Stimulated activated CD8-positive, alpha-beta memory T cell treated with anti-CD3 and anti-CD28 coated beads, Interleukin-12 subunit alpha, Interleukin-12 subunit beta, amount 100 ng/mL, for 4 hours (primary cell): Measurements from ENCODE around the gene SLC19A3.
"Not testable (repeated sequence)": the region's sequence is repeated elsewhere in the genome, so short reads cannot be mapped to it uniquely, and the experiment has no call there.

Experiments
- DNase-seq: peaks from one replicate; pipeline ENCODE4 v3.0.0-alpha.2; 2020; ENCODE audit warnings: low read depth

The SLC19A3 gene

DNA sequence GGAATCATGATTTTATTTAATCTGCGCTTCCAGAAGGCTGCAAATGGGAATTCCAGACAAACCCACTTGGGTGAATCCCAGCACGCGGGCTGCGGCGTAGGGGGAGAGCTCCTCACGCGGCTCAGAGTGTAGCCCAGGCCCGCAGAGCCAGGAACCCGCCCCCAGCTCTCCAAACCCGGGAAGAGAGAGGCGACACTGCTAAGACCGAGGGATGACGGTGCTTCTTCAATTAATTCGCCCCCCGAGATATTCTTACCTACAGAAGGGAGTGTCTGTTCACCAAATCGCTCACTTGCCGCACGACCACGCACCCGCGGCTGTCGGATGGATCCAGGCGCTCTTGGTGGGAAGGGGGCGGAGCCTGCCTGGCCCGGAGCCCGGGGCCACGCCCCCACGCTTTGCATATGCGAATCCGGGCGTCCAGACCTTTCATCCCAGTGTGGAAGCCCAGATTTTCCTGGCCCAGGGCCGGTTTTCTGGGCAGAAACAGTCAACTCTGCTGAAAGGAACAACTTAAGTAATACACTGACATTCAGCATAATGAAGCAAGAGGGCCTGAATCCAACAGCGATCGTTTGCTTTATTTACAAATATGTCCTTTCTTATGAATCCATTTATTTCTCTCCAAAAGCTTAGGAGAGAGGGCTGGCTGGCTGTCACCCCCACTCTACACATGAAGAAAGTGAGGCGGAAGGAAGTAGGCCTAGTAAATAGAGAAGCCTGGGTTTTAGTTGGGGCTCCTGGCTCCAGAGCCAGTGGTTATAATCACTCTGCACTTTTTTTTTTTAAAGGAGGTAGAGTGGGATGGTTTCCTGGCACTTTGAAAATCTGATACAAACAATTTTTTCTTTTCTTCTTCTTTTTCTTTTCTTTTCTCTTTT lies at the start of gene SLC19A3:
SLC19A3 (minus strand) TSS at position 342 of the 881 bp plus-strand sequence. CDS start 15,710 bp downstream, outside the sequence.
- DNase-seq: no peak

DNA sequence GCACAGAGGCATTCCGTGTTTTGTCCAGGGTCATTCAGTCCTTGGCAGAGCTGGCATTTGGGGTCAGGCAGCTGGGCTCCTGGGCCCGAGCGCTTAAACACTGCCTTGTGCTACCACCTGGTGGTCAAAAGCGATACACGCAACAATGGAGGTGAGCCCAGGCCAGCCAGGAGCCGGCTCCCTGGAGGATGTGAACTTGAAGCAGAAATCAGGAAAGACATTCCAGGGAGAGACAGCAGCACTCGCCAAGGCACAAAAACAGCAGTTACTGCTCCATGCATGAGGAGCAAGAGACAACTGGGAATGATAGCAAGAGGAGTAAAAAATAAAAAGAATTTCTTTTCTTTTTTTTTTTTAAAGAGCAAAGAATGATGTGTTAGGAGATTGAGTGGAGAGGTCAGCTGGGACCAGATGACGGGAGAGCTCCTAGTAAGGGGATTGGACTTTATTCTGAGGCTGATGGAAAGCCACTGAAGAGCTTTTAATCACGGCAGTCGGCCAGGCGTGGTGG lies 48.6 kb upstream of the SLC19A3 start:
- DNase-seq: peak; percentile 10

DNA sequence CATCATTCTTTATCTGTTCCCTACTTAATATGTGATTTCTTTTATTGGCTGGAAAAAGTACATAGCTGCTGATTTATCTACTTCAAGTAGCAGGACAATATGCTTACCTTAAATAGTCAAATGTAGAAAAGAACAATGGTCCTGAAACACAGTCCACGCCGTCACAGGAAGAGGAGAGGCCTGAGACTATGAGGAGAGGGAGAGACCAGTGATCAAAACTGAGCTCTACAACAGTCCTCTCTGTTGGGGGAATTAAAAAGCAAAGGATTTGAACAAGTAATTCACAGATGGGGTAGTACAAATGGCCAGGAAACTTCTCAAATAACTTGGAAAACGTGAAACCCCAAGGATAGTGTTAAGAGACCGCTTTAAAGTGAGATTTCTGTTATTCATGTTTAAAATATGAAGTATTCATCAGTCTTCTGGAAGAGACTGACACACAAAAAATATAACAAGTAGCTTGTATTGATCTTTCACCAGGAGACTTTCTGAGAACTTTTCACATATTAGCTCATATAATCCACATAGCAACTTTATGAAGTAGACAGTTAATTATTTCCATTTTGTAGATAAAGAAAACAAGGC lies 48.1 kb upstream of the SLC19A3 start:
- DNase-seq: no peak

DNA sequence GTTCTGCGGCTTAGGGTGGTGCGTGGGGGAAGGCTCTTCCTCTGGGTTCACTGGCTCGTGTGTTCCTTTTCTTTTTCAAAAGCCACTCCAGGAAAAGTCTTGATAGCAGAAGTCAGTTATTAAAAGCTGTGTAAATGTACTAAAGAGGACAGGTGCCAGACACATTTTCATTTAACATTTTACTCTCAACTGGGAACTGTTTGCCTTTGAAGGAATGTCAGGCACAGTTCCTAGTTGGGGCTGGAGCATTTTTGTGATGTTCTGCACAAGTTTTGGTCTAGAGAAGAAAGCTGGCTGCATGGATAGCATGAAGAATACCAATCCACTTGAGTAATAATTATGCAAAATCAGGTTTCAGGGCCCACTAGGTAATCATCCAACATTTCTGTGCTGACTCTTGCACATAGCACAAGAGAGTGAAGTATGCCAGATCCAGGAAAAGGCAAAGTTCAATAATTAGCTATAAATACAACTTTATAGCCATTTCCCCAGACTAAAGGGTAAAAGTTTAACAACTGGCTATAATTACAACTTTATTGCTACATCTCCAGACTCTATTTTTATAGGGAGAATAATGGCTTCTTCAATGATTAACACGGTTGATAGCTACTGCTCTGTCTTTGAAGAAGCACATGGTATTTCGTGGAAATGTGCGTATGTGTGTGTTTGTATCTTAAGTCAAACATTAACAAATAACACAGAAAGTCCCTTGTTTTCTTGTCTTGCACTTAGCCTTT lies 44.1 kb upstream of the SLC19A3 start:
- DNase-seq: no peak

DNA sequence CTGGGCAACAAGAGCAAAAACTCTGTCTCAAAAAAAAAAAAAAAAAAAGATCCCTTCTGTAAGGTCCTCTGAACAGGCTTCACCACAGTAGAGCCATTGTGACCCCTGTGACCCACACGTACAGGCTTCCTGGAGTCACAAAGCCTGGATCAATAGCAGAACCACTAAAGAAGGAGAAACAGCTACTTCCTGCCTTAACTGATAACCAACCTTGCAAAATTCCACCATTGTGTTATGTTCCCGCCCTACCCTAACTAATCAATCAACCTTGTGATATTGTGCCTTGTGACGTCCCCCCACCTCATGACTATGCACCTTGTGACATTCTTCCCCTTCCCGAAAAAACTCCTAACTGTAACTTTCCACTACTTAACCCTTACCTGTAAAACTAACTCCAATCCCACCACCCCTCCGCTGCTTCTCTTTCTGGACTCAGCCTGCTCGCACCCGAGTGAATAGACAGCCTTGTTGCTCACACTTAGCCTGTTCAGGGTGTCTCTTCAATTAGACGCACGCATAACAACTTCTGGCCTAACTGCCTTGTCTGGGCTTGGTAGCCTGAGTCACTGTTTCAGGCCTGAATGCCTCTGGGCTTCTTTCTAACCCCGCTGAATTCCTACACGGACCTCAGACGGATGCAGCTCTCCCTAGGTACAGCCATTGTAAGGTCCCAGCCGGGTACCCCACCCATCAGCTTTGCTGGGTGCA lies 41.7 kb upstream of the SLC19A3 start:
- DNase-seq: no peak

DNA sequence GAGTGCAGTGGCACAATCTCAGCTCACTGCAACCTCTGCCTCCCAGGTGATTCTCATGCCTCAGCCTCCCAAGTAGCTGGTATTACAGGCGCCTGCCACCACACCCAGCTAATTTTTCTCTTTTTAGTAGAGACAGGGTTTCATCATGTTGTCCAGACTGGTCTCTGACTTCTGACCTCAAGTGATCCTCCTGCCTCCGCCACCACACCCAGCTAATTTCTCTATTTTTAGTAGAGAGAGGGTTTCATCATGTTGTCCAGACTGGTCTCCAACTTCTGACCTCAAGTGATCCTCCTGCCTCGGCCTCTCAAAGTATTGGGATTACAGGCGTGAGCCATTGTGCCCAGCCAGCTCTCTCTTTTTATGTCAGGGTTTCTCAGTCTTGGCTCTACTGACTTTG lies 38.4 kb upstream of the SLC19A3 start:
- DNase-seq: not testable (repeated sequence)

DNA sequence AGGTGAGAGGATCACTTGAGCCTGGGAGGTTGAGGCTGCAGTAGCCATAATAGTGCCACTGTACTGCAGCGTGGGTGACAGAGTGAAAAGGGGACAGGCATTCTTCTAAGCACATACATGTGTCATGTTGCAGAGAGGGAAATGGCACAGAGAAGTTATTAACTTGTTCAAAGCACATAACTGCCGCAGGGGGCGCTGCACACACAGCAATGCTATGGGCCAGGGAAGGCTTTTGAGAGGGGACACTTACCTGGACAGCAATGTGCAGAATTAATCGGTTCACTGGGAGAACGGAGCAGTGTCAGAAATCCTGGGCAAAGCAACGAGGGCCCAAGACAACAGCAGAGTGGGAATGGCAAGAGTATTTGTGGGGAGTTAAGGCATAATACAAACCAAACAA lies 30.3 kb upstream of the SLC19A3 start:
- DNase-seq: no peak

DNA sequence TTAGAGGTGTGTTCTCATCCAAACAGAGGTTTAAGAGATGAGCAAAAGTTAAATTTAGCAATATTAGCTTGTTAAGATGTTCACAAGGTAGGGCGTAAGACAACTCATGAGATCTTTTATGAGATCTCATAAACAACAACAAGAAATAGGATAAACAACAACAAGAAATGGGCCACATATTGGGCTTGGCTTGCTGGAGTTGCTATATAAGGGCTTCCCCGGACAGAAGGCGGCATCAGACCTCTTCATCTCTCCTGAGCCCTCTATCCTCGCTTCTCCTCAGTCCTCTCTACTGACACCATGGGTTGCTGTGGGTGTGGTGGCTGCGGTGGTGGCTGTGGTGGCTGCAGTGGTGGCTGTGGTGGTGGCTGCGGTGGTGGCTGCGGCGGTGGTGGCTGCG lies 27.8 kb upstream of the SLC19A3 start, which contains the start of gene SCYGR8:
SCYGR8 (plus strand) TSS at position 301 of the 400 bp plus-strand sequence; CDS start at position 301, 0 bp downstream.
- DNase-seq: no peak

DNA sequence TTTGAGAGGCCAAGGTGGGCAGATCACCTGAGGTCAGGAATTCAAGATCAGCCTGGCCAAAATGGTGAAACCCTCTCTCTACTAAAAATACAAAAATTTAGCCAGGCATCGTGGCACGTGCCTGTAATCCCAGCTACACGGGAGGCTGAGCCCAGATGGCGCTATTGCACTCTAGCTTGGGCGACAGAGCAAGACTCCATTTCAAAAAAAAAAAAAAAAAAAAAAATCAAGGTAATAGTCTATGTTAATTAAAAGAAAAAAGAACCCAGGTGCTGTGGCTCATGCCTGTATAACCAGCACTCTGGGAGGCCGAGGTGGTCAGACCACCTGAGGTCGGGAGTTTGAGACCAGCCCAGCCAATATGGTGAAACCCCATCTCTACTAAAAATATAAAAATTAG lies 22.9 kb upstream of the SLC19A3 start:
- not testable (repeated sequence) for DNase-seq

DNA sequence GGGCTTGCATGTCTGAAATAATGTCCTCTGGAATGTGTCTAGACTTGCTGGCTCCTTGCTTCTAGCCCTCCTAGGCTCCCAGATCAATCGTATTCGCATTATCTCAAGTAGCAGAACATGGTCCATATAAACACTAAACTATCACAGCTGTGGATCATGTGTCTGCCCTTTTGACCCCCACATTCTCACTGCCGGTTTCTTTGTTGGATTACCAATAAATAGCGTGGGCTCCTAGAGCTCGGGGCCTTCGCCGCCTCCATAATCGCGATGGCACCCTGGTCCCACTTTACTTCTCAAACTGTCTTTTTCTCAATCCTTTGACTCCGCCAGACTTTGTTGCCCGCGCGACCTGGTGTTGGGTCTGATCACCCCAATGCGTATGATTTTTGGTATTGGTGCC lies 21.5 kb upstream of the SLC19A3 start:
- no peak for DNase-seq

DNA sequence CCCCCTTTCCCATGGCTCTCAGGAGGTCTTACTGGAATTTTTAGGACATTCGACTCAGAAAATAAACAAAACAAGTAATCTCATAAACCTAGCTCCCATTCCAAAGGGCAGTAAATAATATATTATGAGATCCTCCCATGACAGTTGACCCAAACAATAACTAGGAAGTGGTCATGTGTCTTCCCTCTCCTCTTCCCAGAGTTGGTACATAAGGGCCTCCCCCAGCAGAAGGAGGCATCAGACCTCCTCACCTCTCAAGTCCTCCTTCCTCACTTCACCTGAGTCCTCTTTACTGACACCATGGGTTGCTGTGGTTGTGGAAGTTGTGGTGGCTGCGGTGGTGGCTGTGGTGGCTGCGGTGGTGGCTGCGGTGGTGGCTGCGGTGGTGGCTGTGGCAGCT lies 10.2 kb upstream of the SLC19A3 start, which contains the start of gene SCYGR7:
SCYGR7 (plus strand) TSS at position 301 of the 400 bp plus-strand sequence; CDS start at position 301, 0 bp downstream.
- DNase-seq: no peak

DNA sequence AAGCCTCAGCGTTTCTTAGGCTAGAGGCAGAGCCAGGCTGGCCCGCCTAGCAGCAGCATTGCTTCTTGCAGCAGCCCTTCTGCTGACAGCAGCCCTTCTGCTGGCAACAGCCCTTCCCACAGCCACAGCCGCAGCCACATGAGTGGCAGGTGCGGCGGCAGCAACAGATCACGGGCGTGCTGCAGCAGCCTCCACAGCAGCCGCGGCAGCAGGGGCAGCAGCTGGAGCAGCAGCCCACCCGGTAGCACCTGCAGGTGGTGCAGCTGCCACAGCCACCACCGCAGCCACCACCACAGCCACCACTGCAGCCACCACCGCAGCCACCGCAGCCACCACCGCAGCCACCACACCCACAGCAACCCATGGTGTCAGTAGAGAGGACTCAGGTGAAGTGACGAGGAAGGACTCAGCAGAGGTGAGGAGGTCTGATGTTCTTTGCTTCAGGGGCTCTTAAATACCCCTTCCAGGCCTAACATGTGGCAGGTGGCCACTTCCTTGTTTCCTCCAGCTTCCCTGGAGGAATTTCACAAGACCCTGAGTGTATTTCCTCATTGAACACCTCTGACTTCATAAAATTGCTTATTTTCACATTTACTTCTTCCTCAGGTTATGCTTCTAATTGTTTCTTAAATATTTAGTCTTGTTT lies 6.7 kb upstream of the SLC19A3 start, which contains the start of gene SCYGR6:
SCYGR6 (minus strand) TSS at position 364 of the 646 bp plus-strand sequence; CDS start at position 364, 0 bp downstream.
- DNase-seq: no peak

DNA sequence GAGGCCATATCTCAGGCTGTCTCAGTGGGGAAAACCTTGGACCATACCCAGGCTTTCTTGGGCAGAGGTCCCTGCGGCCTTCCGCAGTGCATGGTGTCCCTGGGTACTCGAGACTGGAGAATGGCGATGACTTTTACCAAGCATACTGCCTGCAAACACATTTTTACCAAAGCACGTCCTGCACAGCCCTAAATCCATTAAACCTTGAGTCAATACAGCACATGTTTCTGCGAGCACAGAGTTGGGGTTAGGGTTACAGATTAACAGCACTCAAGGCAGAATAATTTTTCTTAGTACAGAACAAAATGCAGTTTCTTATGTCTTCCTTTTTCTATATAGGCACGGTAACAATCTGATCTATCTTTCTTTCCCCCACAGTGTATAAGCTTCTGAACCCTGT lies 5.0 kb upstream of the SLC19A3 start:
- not testable (repeated sequence) for DNase-seq

DNA sequence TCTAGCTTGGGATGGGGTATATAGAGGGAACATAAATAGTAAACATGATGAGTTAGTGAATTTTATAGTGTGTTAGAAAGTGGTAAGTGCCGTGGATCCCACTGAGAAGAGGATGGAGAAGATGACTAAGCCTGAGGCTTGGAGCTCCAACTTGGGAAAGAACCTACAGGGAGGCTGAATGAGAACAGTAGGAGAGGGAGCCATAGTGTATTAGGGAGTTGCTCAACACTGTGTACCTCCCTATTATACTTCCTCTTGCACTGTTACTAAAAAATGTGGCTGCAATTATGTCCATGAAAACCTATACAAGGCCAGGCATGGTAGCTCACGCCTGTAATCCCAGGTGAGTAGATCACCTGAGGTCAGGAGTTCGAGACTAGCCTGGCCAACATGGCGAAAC lies 2.9 kb upstream of the SLC19A3 start:
- no peak for DNase-seq

DNA sequence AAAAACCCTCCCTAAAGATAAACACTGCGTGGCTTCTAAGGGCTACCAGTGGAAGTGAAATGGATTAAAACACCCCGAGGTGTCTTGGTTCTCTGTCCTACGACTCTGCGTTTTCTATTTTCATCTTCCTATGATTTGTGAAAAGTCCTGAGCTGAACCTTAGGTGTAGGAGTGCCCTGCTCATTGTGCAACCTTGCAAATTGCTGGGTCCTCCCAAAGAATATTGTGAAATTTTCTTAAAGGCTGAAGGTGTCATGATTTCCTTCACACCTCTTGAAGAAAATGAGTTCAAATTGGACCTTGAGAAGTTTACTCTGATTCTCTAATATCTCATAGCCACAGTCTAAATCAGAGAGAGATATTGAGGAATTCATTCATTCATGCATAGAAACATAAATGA lies 1.8 kb upstream of the SLC19A3 start:
- no peak for DNase-seq

DNA sequence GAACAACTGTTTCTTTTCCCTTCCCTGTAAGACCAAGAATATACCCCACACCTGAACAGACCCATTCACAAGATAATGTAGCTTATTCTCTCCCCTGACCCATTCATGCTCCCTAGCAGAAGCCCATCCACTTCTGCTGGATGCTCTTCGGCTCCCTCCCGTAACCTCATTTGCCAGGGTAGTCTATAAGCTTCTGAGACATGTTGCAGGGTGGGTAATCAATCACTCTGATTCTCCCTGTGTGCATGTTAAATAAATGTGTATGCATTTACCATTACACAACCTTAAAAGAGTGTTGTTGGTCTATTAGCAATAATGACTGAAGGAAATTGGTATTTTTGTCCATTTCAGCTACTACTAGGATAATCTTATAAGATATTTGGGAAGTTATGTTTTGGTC lies 1.3 kb downstream of the SLC19A3 start:
- no peak for DNase-seq

DNA sequence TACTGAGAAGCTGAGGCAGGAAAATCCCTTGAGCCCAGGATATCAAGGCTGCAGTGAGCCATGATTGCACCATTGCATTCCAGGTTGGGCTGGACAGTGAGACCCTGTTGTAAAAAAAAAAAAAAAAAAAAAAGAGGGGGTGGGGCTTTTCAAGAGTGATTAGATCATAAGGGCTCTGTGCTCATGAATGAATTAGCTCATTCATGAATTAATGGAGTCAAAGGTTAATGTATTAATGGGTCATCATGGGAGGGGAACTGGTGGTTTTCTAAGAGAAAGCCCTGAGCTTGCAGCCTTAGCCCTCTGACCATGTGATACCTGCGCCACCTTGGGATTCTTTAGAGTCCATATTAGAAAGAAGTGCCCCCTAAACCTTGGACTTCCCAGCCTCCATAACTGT lies 4.5 kb downstream of the SLC19A3 start:
- DNase-seq: no peak

DNA sequence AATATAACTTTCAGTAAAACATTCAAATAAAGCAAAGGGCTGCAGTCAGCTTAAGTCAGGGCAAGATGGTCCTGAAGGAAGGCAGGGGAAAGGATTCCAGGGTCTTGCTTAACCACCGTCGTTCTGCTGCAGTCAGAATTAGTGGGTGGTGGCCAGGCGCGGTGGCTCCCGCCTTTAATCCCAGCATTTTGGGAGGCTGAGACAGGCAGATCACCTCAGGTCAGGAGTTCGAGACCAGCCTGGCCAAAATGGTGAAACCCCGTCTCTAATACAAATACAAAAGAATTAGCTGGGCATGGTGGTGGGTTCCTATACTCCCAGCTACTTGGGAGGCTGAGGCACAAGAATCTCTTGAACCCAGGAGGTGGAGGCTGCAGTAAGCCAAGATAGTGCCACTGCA lies 6.8 kb downstream of the SLC19A3 start:
- no peak for DNase-seq

DNA sequence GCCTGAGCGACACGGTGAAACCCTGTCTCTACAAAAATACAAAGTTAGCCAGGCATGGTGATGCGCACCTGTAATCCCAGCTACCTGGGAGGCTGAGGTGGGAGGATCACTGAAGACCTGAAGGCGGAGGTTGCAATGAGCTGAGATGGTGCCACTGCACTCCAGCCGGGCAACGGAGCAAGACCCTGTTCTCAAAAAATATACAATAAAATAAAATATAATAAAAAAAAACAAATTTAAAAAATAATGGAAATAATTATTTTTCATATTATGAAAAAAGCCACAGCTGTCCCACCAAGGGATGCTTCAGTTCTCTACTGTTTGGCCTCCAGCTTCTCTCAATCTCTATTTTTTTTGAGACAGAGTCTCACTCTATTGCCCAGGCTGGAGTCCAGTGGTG lies 10.4 kb downstream of the SLC19A3 start:
- no peak for DNase-seq

DNA sequence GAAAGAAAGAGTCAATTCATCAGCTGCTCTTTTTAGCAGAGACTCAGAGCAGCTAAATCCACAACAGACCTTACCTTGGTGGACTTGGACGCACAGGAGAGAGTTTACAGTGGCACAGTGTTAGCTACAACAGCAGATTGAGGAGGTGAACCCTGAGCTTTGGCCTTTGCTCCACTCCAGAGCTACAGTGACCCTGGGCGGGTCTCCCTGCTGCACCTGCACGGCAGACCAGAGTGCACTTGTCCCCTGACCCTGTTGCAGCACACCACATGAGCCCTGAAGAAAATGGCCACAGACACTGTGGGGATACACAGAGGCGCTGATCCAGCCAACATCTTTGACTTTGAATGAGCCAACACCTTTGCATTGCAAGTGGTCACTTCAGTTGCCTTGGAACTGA lies 11.0 kb downstream of the SLC19A3 start:
- no peak for DNase-seq

DNA sequence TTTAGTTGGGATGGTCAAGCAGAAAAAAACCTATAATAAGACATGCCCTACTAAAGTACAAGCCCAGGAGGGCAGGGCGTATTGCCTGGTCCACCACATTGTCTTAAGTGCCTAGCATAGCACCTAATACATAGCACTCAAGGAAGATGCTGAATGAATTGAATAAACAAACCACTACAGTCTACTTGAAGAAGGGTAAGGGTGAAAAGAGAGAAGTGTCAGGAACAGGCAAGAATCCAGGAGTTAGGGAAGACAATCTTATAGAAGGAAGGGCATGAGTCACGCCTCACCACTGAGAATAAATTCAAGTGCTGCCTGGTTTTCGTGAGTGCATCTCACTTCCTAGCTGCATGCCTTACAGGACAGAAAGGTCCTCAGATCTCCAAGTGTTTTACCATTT lies 13.9 kb downstream of the SLC19A3 start:
- no peak for DNase-seq
